Osteoblast (primary cell): Measurements from ENCODE around the gene RABEPK. TPM values are rescaled to one million over a fixed set of nuclear protein-coding genes. Genes with fewer than 3 reads are reported as not detected.
A peak's percentile ranks its signal among the peaks of the same experiment; 100 is the strongest.

ENCODE experiments used
- DNase-seq: peaks from one replicate; pipeline ENCODE4 v3.0.0; 2011; ENCODE audit warnings: low spot score, mixed read lengths; ENCODE audit not compliant: insufficient read length; ENCODE audit errors: missing footprints
- H2AFZ ChIP-seq: 2 replicates; pipeline ENCODE4 v1.6.0; 2011; ENCODE audit warnings: mild to moderate bottlenecking, low read length
- H3K27ac ChIP-seq: 2 replicates; pipeline ENCODE4 v1.5.1; 2011; ENCODE audit warnings: mild to moderate bottlenecking, low read depth, low read length, moderate library complexity
- H3K27me3 ChIP-seq: 2 replicates; pipeline ENCODE4 v1.6.0; 2012; ENCODE audit warnings: mild to moderate bottlenecking, control low read depth, inconsistent platforms, low read length, moderate library complexity; ENCODE audit not compliant: insufficient read depth
- H3K36me3 ChIP-seq: 2 replicates; pipeline ENCODE4 v1.5.1; 2011; ENCODE audit warnings: mild to moderate bottlenecking, low read length, control low read depth, moderate library complexity; ENCODE audit not compliant: insufficient read depth
- H3K4me1 ChIP-seq: 2 replicates; pipeline ENCODE4 v1.5.1; 2011; ENCODE audit warnings: mild to moderate bottlenecking, low read length, control low read depth, moderate library complexity; ENCODE audit not compliant: insufficient read depth
- H3K4me2 ChIP-seq: 2 replicates; pipeline ENCODE4 v1.6.0; 2011; ENCODE audit warnings: mild to moderate bottlenecking, low read length; ENCODE audit not compliant: insufficient read depth
- H3K4me3 ChIP-seq: fragments of 200-600 bp; sonication (generic); 3 replicates; pipeline ENCODE4 v1.5.1; 2012; ENCODE audit warnings: mild to moderate bottlenecking, low read length, inconsistent platforms; ENCODE audit not compliant: insufficient read depth
- H3K79me2 ChIP-seq: 2 replicates; pipeline ENCODE4 v1.6.0; 2012; ENCODE audit warnings: mild to moderate bottlenecking, low read length, control low read depth, inconsistent platforms; ENCODE audit not compliant: insufficient read depth
- H3K9me3 ChIP-seq: 2 replicates; pipeline ENCODE4 v1.5.1; 2011; ENCODE audit warnings: low read depth, low read length, control low read depth
- H4K20me1 ChIP-seq: 2 replicates; pipeline ENCODE4 v1.6.0; 2012; ENCODE audit warnings: mild to moderate bottlenecking, low read length, control low read depth; ENCODE audit not compliant: insufficient read depth
- CTCF ChIP-seq: IDR thresholded peaks from 2 replicates; pipeline ENCODE4 v1.5.1; 2011; ENCODE audit warnings: mild to moderate bottlenecking, low read depth, low read length, moderate library complexity; ENCODE audit errors: extremely low read depth
- total RNA-seq: library from RNA; depleted of rRNA; stranded (reverse); fragments of >200 nt; gene quantifications from 2 replicates; pipeline ENCODE4 v1.2.3, GENCODE V29; 2012

Gene RABEPK
- total RNA-seq, 1 donor, result 28.6 TPM

GRCh38 chr9:125243792-125244260 lies 43.5 kb downstream of the RABEPK start:
- no peak overlapping the region for H3K4me3 ChIP-seq
- peak overlapping the region; percentile 65 for H3K4me2 ChIP-seq
- DNase-seq, result no peak
- peak overlapping the region; percentile 80 for H3K27ac ChIP-seq
- H3K27me3 ChIP-seq, result no peaks in the 10 kb centered on the region
- peaks cover 22% of the 10 kb centered on the region for H4K20me1 ChIP-seq
- TF ChIP-seq CTCF, result no peak
- H3K9me3 ChIP-seq, result no peaks in the 10 kb centered on the region
- H3K36me3 ChIP-seq, result peaks cover 18% of the 10 kb centered on the region
- H2AFZ ChIP-seq, result no peak overlapping the region
- peaks cover 11% of the 10 kb centered on the region for H3K4me1 ChIP-seq
- H3K79me2 ChIP-seq, result peaks cover 30% of the 10 kb centered on the region

- no peak overlapping the region for H2AFZ ChIP-seq
- DNase-seq, result no peak
- no peak for TF ChIP-seq CTCF
- peaks cover 6% of the 10 kb centered on the region for H3K4me1 ChIP-seq
- no peaks in the 10 kb centered on the region for H3K36me3 ChIP-seq
- no peak overlapping the region for H3K27ac ChIP-seq
- H3K4me2 ChIP-seq, result no peak overlapping the region
- H3K79me2 ChIP-seq, result peaks cover 7% of the 10 kb centered on the region
- H3K9me3 ChIP-seq, result no peaks in the 10 kb centered on the region
- no peaks in the 10 kb centered on the region for H3K27me3 ChIP-seq
- no peaks in the 10 kb centered on the region for H4K20me1 ChIP-seq
- H3K4me3 ChIP-seq, result no peak overlapping the region
Observed at GRCh38 chr9:125246261-125246667, 45.9 kb downstream of the RABEPK start.

GRCh38 chr9:125254231-125254630 lies 53.9 kb downstream of the RABEPK start:
- H3K4me2 ChIP-seq, result no peak overlapping the region
- TF ChIP-seq CTCF, result no peak
- no peaks in the 10 kb centered on the region for H4K20me1 ChIP-seq
- DNase-seq, result no peak
- H3K4me3 ChIP-seq, result no peak overlapping the region
- H3K27me3 ChIP-seq, result no peaks in the 10 kb centered on the region
- no peaks in the 10 kb centered on the region for H3K79me2 ChIP-seq
- H3K4me1 ChIP-seq, result no peaks in the 10 kb centered on the region
- H3K9me3 ChIP-seq, result no peaks in the 10 kb centered on the region
- H2AFZ ChIP-seq, result no peak overlapping the region
- H3K36me3 ChIP-seq, result no peaks in the 10 kb centered on the region
- no peak overlapping the region for H3K27ac ChIP-seq

- no peak overlapping the region for H3K27ac ChIP-seq
- H3K4me3 ChIP-seq, result no peak overlapping the region
- H2AFZ ChIP-seq, result no peak overlapping the region
- DNase-seq, result no peak
- no peaks in the 10 kb centered on the region for H3K79me2 ChIP-seq
- peak; percentile 32 for TF ChIP-seq CTCF
- H3K27me3 ChIP-seq, result no peaks in the 10 kb centered on the region
- no peaks in the 10 kb centered on the region for H3K4me1 ChIP-seq
- no peaks in the 10 kb centered on the region for H3K36me3 ChIP-seq
- H4K20me1 ChIP-seq, result no peaks in the 10 kb centered on the region
- H3K9me3 ChIP-seq, result no peaks in the 10 kb centered on the region
- no peak overlapping the region for H3K4me2 ChIP-seq
Observed at GRCh38 chr9:125255781-125256391, 55.5 kb downstream of the RABEPK start.
